Thyroid gland (tissue), 4 donors: ENCODE measurements around the gene MRPL54. TPM values are rescaled to one million over a fixed set of nuclear protein-coding genes. Genes with fewer than 3 reads are reported as not detected.

Experiments used
- DNase-seq, 2 donors: peaks; one replicate each; pipeline ENCODE4 v3.0.0-alpha.2; 2019
- H3K27ac ChIP-seq, 3 donors: fragments of 200-600 bp; sonication (generic); 1 replicate in 2 of 3; 2 replicates in 1 of 3; pipeline ENCODE4 v1.5.1; 2016 to 2019; ENCODE audit warnings: mild to moderate bottlenecking in 1 of 3, moderate library complexity in 1 of 3
- H3K27me3 ChIP-seq: fragments of 200-600 bp; sonication (generic); one replicate; pipeline ENCODE4 v1.5.1; 2019
- H3K36me3 ChIP-seq, 2 donors: fragments of 200-600 bp; sonication (generic); one replicate each; pipeline ENCODE4 v1.5.1; 2016 to 2019
- H3K4me1 ChIP-seq, 2 donors: fragments of 200-600 bp; sonication (generic); one replicate each; pipeline ENCODE4 v1.5.1; 2017 to 2019
- H3K4me3 ChIP-seq, 3 donors: fragments of 200-600 bp; sonication (generic); replicated peaks in 1 of 3; 1 replicate in 2 of 3; 2 replicates in 1 of 3; pipeline ENCODE4 v1.5.1; 2016; ENCODE audit warnings: mild to moderate bottlenecking in 1 of 3
- H3K9me3 ChIP-seq: fragments of 200-600 bp; sonication (generic); one replicate; pipeline ENCODE4 v1.5.1; 2017
- POLR2A ChIP-seq, 2 donors: fragments of 450-650 bp; IDR thresholded peaks; one replicate each; pipeline ENCODE4 v1.6.1; 2017; ENCODE audit warnings: antibody characterized with exemption in 2 of 2, mild to moderate bottlenecking in 2 of 2, moderate library complexity in 1 of 2
- WGBS, 2 donors: methylation state at CpG; one replicate each; pipeline ENCODE4 v1.1.5; 2017; 5-methylcytosine and 5-hydroxymethylcytosine counted together
- intact Hi-C: fragments of 100-400 bp; cut with DNase I; formaldehyde crosslinking; loops from one replicate; pipeline ENCODE4 v1.15.1; 2023
- total RNA-seq, 4 donors: library from RNA; depleted of rRNA; stranded (reverse); fragments of >200 nt; gene quantifications; one replicate each; pipeline ENCODE4 v1.2.3, GENCODE V29; 2016
- TF ChIP-seq, protein P1 (sequence below), 6 experiments: fragments of 200-600 bp in 3 of 6; fragments of 450-650 bp in 3 of 6; sonication (generic) in 3 of 6; IDR thresholded peaks; one replicate each; pipeline ENCODE4 v1.5.1; 2016 to 2019; ENCODE audit warnings: antibody characterized with exemption in 6 of 6, mild to moderate bottlenecking in 2 of 6, inconsistent platforms in 1 of 6, moderate library complexity in 1 of 6

Gene MRPL54
- total RNA-seq, 4 donors from 2014 or later, result 84.0 to 131 (median 102) TPM

GRCh38 chr19:3767050-3767449 lies 4.6 kb downstream of the MRPL54 start:
- TF ChIP-seq, protein P1, sequence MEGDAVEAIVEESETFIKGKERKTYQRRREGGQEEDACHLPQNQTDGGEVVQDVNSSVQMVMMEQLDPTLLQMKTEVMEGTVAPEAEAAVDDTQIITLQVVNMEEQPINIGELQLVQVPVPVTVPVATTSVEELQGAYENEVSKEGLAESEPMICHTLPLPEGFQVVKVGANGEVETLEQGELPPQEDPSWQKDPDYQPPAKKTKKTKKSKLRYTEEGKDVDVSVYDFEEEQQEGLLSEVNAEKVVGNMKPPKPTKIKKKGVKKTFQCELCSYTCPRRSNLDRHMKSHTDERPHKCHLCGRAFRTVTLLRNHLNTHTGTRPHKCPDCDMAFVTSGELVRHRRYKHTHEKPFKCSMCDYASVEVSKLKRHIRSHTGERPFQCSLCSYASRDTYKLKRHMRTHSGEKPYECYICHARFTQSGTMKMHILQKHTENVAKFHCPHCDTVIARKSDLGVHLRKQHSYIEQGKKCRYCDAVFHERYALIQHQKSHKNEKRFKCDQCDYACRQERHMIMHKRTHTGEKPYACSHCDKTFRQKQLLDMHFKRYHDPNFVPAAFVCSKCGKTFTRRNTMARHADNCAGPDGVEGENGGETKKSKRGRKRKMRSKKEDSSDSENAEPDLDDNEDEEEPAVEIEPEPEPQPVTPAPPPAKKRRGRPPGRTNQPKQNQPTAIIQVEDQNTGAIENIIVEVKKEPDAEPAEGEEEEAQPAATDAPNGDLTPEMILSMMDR (IDR thresholded peaks at IDR 0.05), result no peak
- no peak for TF ChIP-seq POLR2A (IDR thresholded peaks at IDR 0.05)
- intact Hi-C loops, result no loop called here
- no peak for DNase-seq
- WGBS, 2 donors, result 93% methylated on average over 13 to 20 of the region's 23 CpGs
- no peak overlapping the region for H3K4me3 ChIP-seq
- no peaks in the 10 kb centered on the region for H3K9me3 ChIP-seq
- H3K4me1 ChIP-seq, result peaks cover 8 to 9% of the 10 kb centered on the region in 2 donors
- H3K36me3 ChIP-seq, result peaks cover 20 to 35% of the 10 kb centered on the region in 2 donors
- H3K27me3 ChIP-seq, result no peaks in the 10 kb centered on the region
- no peak overlapping the region for H3K27ac ChIP-seq

GRCh38 chr19:3768015-3768747 lies 5.7 kb downstream of the MRPL54 start:
- H3K4me1 ChIP-seq, result peaks cover 6 to 7% of the 10 kb centered on the region in 2 donors
- H3K36me3 ChIP-seq, result peaks cover 20 to 35% of the 10 kb centered on the region in 2 donors
- H3K4me3 ChIP-seq, result no peak overlapping the region
- no peaks in the 10 kb centered on the region for H3K9me3 ChIP-seq
- 90 to 93% methylated on average over 19 to 21 of the region's 25 CpGs for WGBS, 2 donors
- DNase-seq, result no peak
- no peak overlapping the region for H3K27ac ChIP-seq
- intact Hi-C loops, result no loop called here
- no peaks in the 10 kb centered on the region for H3K27me3 ChIP-seq
- TF ChIP-seq, protein P1 (IDR thresholded peaks at IDR 0.05), result no peak
- TF ChIP-seq POLR2A (IDR thresholded peaks at IDR 0.05), result no peak

- Histone ChIP-seq H3K27me3 (no peaks in the 10 kb centered on the region), H3K27ac (no peak overlapping the region), H3K4me3 (no peak overlapping the region), H3K36me3 (peaks cover 20 to 35% of the 10 kb centered on the region in 2 donors), H3K4me1 (peaks cover under 1 to 2% of the 10 kb centered on the region in 2 donors), H3K9me3 (no peaks in the 10 kb centered on the region)
- intact Hi-C loops, result no loop called here
- TF ChIP-seq, protein P1 (IDR thresholded peaks at IDR 0.05), result no peak
- TF ChIP-seq POLR2A (IDR thresholded peaks at IDR 0.05), result no peak
- 90 to 97% methylated on average over 7 of the region's 7 CpGs for WGBS, 2 donors
- no peak for DNase-seq
Measured at GRCh38 chr19:3768748-3769099, 6.2 kb downstream of the MRPL54 start.

- Histone ChIP-seq H3K36me3 (peaks cover 20 to 35% of the 10 kb centered on the region in 2 donors), H3K27ac (no peak overlapping the region), H3K4me3 (no peak overlapping the region), H3K9me3 (no peaks in the 10 kb centered on the region), H3K4me1 (no peaks in the 10 kb centered on the region), H3K27me3 (no peaks in the 10 kb centered on the region)
- intact Hi-C loops, result no loop called here
- WGBS, 2 donors, result 88 to 100% methylated on average over 2 to 9 of the region's 17 CpGs
- TF ChIP-seq POLR2A (IDR thresholded peaks at IDR 0.05), result no peak
- TF ChIP-seq, protein P1 (IDR thresholded peaks at IDR 0.05), result no peak
- DNase-seq, result no peak
Measured at GRCh38 chr19:3769494-3769893, 7.0 kb downstream of the MRPL54 start.

GRCh38 chr19:3770136-3770999 lies 7.9 kb downstream of the MRPL54 start:
- no peak for TF ChIP-seq POLR2A (IDR thresholded peaks at IDR 0.05)
- TF ChIP-seq, protein P1 (IDR thresholded peaks at IDR 0.05), result no peak
- intact Hi-C loops, result no loop called here
- H3K27ac ChIP-seq, result no peak overlapping the region
- DNase-seq, result no peak
- no peaks in the 10 kb centered on the region for H3K27me3 ChIP-seq
- no peaks in the 10 kb centered on the region for H3K9me3 ChIP-seq
- H3K4me3 ChIP-seq, result no peak overlapping the region
- H3K4me1 ChIP-seq, result no peaks in the 10 kb centered on the region
- H3K36me3 ChIP-seq, result peaks cover 20 to 31% of the 10 kb centered on the region in 2 donors
- WGBS, 2 donors, result 70 to 72% methylated on average over 18 to 25 of the region's 53 CpGs
